WERI-Rb-1 (cell line): ENCODE results near the gene RGP1.

Experiments
- DNase-seq: peaks from one replicate; pipeline ENCODE4 v3.0.0-alpha.2; 2020
- H3K27ac ChIP-seq: fragments of 250-450 bp; sonication (Bioruptor Pico); 2 replicates; pipeline ENCODE4 v1.5.1; 2020; ENCODE audit warnings: mild to moderate bottlenecking, moderate library complexity
- H3K27me3 ChIP-seq: fragments of 250-450 bp; sonication (Bioruptor Pico); 2 replicates; pipeline ENCODE4 v1.5.1; 2021; ENCODE audit warnings: mild to moderate bottlenecking, low read depth, moderate library complexity; ENCODE audit not compliant: insufficient read depth, severe bottlenecking
- H3K36me3 ChIP-seq: fragments of 250-450 bp; sonication (Bioruptor Pico); 2 replicates; pipeline ENCODE4 v1.5.1; 2020; ENCODE audit warnings: mild to moderate bottlenecking, moderate library complexity
- H3K4me3 ChIP-seq: 2 replicates; pipeline ENCODE4 v1.5.1; 2011; ENCODE audit warnings: low read depth, mild to moderate bottlenecking, control low read depth, low read length
- H3K9me3 ChIP-seq: fragments of 250-450 bp; sonication (Bioruptor Pico); 2 replicates; pipeline ENCODE4 v1.5.1; 2021; ENCODE audit warnings: mild to moderate bottlenecking, moderate library complexity; ENCODE audit not compliant: severe bottlenecking
- CTCF ChIP-seq: IDR thresholded peaks from 2 replicates; pipeline ENCODE4 v1.5.1; 2011; ENCODE audit warnings: low read depth, mild to moderate bottlenecking, control low read depth, inconsistent platforms, low read length

The RGP1 gene

GRCh38 chr9:35723908-35724307 lies 25.2 kb upstream of the RGP1 start:
- H3K27ac ChIP-seq: no peak overlapping the region
- no peak overlapping the region for H3K4me3 ChIP-seq
- no peak for TF ChIP-seq CTCF
- no peaks in the 10 kb centered on the region for H3K9me3 ChIP-seq
- no peaks in the 10 kb centered on the region for H3K27me3 ChIP-seq
- no peak for DNase-seq
- peaks cover 60% of the 10 kb centered on the region for H3K36me3 ChIP-seq

DNA sequence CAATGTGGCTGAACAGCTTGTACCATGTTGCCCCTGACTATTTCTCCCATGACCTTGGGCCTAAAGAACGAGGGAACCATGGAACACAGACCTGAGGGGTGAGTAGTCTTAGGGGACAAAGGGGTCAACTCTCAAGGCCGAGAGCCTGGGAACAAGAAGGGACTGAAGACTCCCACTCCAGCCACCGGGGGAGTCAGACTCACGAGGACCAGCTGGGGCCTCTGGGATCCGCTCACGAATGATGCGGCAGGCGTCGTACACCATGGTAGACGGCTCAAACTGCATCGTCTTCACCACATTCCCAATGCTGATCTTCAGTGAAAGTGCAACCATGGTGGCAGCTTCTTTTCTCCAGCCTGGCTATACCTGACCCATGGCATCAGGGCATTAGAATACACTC lies 23.7 kb upstream of the RGP1 start:
- H3K4me3 ChIP-seq: no peak overlapping the region
- no peak for DNase-seq
- TF ChIP-seq CTCF: peak; percentile 12; the same call in 1 of the 2 replicates
- peaks cover 52% of the 10 kb centered on the region for H3K36me3 ChIP-seq
- H3K27ac ChIP-seq: no peak overlapping the region
- no peaks in the 10 kb centered on the region for H3K27me3 ChIP-seq
- no peaks in the 10 kb centered on the region for H3K9me3 ChIP-seq

DNA sequence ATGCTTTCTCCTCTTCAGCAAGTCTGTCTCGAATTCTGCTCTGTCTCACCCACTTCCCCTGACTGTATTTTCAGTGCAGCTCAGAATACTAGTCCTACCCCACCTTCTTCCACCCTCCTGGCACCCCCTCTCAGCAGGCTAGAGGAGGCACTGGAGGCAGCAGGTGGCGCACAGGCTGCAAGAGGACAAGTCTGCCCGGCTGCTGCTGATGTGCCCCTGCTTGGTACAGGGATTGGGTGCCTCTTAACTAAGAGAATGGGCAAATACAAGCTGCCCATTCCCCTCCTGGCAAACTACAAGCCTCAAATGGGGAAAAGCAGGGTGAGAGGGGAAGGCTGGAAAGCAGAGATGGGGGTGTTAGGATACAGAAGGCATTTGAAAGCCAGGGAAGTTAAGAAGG lies 22.2 kb upstream of the RGP1 start:
- no peak for DNase-seq
- peaks cover 38% of the 10 kb centered on the region for H3K36me3 ChIP-seq
- no peak overlapping the region for H3K27ac ChIP-seq
- no peak overlapping the region for H3K4me3 ChIP-seq
- no peaks in the 10 kb centered on the region for H3K9me3 ChIP-seq
- TF ChIP-seq CTCF: no peak
- H3K27me3 ChIP-seq: no peaks in the 10 kb centered on the region

DNA sequence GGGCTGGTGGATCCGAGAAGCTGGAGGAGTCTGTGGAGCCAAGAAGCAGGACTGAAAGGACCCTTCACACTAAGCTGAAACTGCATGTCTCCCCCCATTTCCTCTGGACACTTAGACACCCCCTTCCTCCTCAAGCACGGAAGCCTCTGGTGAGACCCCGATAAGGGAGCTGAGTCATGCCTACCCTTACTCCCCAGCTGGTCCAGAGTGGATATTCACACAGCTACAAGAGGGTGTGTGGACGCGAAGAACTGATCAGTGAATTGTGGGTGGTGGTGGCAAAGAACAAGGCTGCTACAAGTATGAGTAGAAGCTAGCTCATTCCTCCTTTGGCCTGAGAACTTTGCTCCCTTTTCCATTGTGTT lies 21.4 kb upstream of the RGP1 start:
- Histone ChIP-seq H3K9me3 (no peaks in the 10 kb centered on the region), H3K27me3 (no peaks in the 10 kb centered on the region), H3K27ac (no peak overlapping the region), H3K4me3 (no peak overlapping the region), H3K36me3 (peaks cover 35% of the 10 kb centered on the region)
- no peak for TF ChIP-seq CTCF
- DNase-seq: no peak

GRCh38 chr9:35728041-35728971 lies 20.8 kb upstream of the RGP1 start:
- Histone ChIP-seq H3K27me3 (no peaks in the 10 kb centered on the region), H3K27ac (no peak overlapping the region), H3K36me3 (peaks cover 31% of the 10 kb centered on the region), H3K9me3 (no peaks in the 10 kb centered on the region), H3K4me3 (no peak overlapping the region)
- no peak for DNase-seq
- TF ChIP-seq CTCF: no peak
